ENCODE results near the gene CPD. TPM values are rescaled to one million over a fixed set of nuclear protein-coding genes. Genes with fewer than 3 reads are reported as not detected.

Gene CPD
- polyA plus RNA-seq, 1 of the 3 experiments (the other 2 are of a cell fraction): 12.5 TPM

- TF ChIP-seq REST (IDR thresholded peaks at IDR 0.05; ENCODE audit: low read depth, low read length): no peak
Observed at GRCh38 chr17:30366536-30366935, 12.2 kb upstream of the CPD start (continued).

GRCh38 chr17:30368912-30369720 lies 9.6 kb upstream of the CPD start:
- H3K4me3 ChIP-seq (ENCODE audit: low read depth in 2 of 2, low read length in 1 of 2): no peak overlapping the region
- no peak overlapping the region for H3K27ac ChIP-seq (ENCODE audit: low read depth in 2 of 2, low read length in 1 of 2)
- H2AFZ ChIP-seq (ENCODE audit: low read depth): no peak overlapping the region
- H3F3A ChIP-seq (replicated peaks; ENCODE audit: insufficient read depth): peaks cover 5% of the 10 kb centered on the region
- H3K4me1 ChIP-seq (ENCODE audit: control insufficient read depth in 1 of 2, insufficient read depth in 2 of 2, low read depth in 1 of 2, low read length in 1 of 2): peaks cover 0 to 5% of the 10 kb centered on the region in 2 experiments; a peak in 2 of 4 replicates
- ChIA-PET CTCF (interaction anchor here (1.3 to 1.4 kb wide), 2 partner anchors 9 to 276 kb away, joined by 3 read pairs; no protein-coding TSS in a partner anchor), POLR2A (no interaction called here)
- TF ChIP-seq FOXM1 (IDR thresholded peaks at IDR 0.05; ENCODE audit: low read depth) (no peak), PBX3 (IDR thresholded peaks at IDR 0.05) (no peak), ELF1 (IDR thresholded peaks at IDR 0.05) (no peak), MEF2A (IDR thresholded peaks at IDR 0.05; ENCODE audit: borderline replicate concordance, low read depth) (no peak), TEAD4 (IDR thresholded peaks at IDR 0.05; ENCODE audit: borderline replicate concordance, insufficient read depth) (no peak), USF2 (IDR thresholded peaks at IDR 0.05; ENCODE audit: borderline replicate concordance, low read depth, low read length) (no peak), IRF3 (IDR thresholded peaks at IDR 0.05; ENCODE audit: low read depth, low read length) (no peak), USF1 (IDR thresholded peaks at IDR 0.05; ENCODE audit: borderline replicate concordance, low read depth) (no peak), RAD21 (IDR thresholded peaks at IDR 0.05; ENCODE audit: low read length) (no peak), NFIC (IDR thresholded peaks at IDR 0.05; ENCODE audit: borderline replicate concordance) (no peak)
- DNase-seq: no peak
- H3K9me2 ChIP-seq: no peaks in the 10 kb centered on the region
- H3K79me2 ChIP-seq (ENCODE audit: insufficient read depth): no peaks in the 10 kb centered on the region
- H3K4me2 ChIP-seq: no peak overlapping the region
- no peak overlapping the region for H3K9ac ChIP-seq
- no peaks in the 10 kb centered on the region for H3K27me3 ChIP-seq (ENCODE audit: insufficient read depth)
- H3K36me3 ChIP-seq (replicated peaks in 1 of 2; ENCODE audit: control insufficient read depth in 1 of 2, insufficient read depth in 2 of 2, low read length in 1 of 2): no peaks in the 10 kb centered on the region
- H4K20me1 ChIP-seq (ENCODE audit: insufficient read depth): no peaks in the 10 kb centered on the region
- no peaks in the 10 kb centered on the region for H3K9me3 ChIP-seq
- 92% methylated on average over 13 of the region's 13 CpGs for WGBS (ENCODE audit: low lambda C conversion rate)
